ENCODE data around the gene NEAT1.

DNA sequence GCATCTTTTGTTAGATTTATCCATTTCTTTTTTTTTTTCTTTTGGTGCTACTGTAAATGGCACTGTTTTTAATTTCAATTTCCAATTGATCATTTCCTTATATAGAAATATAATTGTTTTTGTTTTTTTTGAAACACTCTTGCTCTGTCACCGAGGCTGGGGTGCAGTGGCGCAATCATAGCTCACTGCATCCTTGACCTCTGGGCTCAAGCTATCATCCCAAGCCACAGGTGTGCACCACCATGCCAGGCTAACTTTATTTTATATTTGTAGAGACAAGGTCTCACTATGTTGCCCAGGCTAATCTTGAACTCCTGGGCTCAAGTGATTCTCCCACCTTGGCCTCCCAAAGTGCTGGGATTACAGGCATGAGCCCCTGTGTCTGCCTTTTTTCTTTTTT, 19.8 kb upstream of the NEAT1 start:
- TF ChIP-seq, protein P1, sequence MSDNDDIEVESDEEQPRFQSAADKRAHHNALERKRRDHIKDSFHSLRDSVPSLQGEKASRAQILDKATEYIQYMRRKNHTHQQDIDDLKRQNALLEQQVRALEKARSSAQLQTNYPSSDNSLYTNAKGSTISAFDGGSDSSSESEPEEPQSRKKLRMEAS (IDR thresholded peaks at IDR 0.05; ENCODE audit: low read depth, low read length), result no peak
- TF ChIP-seq, protein P2, sequence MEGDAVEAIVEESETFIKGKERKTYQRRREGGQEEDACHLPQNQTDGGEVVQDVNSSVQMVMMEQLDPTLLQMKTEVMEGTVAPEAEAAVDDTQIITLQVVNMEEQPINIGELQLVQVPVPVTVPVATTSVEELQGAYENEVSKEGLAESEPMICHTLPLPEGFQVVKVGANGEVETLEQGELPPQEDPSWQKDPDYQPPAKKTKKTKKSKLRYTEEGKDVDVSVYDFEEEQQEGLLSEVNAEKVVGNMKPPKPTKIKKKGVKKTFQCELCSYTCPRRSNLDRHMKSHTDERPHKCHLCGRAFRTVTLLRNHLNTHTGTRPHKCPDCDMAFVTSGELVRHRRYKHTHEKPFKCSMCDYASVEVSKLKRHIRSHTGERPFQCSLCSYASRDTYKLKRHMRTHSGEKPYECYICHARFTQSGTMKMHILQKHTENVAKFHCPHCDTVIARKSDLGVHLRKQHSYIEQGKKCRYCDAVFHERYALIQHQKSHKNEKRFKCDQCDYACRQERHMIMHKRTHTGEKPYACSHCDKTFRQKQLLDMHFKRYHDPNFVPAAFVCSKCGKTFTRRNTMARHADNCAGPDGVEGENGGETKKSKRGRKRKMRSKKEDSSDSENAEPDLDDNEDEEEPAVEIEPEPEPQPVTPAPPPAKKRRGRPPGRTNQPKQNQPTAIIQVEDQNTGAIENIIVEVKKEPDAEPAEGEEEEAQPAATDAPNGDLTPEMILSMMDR (IDR thresholded peaks at IDR 0.05; ENCODE audit: low read depth, low read length), result no peak
- TF ChIP-seq POLR2A (IDR thresholded peaks at IDR 0.05; ENCODE audit: extremely low read depth, insufficient read length), result no peak

Measured in NB4 (cell line).